NCI-H2029 (cell line): ENCODE data around the gene ZSCAN25.
"Not testable (repeated sequence)": the region's sequence is repeated elsewhere in the genome, so short reads cannot be mapped to it uniquely, and the experiment has no call there.

Source experiments
- DNase-seq: peaks from one replicate; lab custom pipeline; 2025; lab: John Stamatoyannopoulos, UW

ZSCAN25 gene

DNA sequence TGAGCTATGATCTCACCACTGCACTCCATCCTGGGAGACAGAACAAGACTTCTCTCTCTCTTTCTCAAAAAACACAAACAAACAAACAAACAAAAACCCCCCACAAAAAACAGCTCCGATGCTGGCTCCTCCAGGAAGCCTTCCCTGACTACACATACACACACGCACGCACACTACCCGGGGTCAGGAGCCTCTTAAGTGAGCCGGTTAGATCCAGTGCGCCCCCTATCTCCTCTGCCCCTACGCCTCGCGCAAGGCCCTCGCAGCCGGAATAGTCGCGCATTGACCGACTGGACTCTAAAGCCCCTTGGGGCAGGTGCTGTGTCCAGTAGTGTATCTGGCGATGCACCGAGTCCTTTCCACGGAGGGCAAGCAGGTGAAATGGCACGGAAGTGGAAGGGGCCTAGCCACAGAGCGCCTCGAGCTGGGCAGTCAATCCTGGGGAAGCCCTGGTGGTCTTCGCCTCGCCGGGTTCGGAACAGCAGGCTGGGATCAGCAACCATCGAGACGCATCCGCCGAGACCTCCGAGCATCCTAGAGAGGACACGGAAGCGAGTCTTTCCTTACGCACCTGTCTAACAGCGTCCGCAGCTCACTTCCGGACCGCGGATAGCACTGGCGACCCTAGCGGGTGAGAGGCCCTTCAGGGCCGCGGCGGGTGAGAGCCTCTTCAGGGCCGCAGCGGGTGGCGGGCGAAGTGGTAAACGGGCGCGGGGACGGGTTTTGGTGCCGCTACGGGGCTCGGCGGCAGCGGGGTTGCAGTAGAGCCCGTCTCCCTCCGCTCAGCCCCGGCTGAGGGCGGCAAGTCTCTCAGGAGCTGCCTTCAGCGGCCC, at the start of gene ZSCAN25:
Gene ZSCAN25, plus strand, starts transcription at position 588 of the 833 bp plus-strand sequence. CDS start 2,661 bp downstream, outside the sequence.
- peak; percentile 92 for DNase-seq

DNA sequence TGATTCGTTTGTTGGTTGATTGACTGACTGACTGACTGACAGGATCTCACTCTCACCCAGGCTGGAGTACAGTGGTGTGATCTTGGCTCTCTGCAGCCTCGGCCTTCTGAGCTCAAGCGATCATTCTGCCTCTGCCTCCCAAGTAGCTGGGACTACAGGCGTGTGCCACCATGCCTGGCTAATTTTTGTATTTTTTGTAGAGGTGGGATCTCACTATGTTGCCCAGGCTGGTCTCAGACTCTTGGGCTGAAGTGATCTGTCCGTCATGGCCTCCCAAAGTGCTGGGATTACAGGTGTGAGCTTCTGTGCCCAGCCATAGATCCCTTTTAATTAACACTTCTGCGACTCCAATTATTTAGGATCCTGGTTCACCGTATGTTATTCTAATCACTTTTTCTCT, 48.0 kb upstream of the ZSCAN25 start:
- not testable (repeated sequence) for DNase-seq

DNA sequence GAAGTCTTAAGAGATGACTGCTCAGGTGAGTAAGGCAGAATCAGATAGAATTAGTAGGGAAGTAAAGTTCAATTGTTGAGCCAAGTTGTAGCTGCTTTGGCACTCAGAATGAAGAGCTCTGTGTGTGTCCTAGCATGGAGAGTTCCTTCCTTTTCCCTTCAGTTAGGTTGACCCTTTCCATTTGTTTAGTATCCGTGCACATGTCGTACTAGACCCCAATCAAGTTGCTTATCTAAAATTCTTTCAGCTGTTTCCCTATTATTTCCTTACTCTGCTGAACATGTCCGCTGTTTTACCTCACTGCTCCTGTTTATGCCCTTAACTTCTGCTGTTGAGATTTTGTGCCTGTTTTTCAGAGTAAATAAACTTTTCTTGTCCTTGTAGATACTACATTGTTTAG, 45.0 kb upstream of the ZSCAN25 start:
- DNase-seq = no peak

GRCh38 chr7:99573257-99573656, 43.5 kb upstream of the ZSCAN25 start:
- no peak for DNase-seq

DNA sequence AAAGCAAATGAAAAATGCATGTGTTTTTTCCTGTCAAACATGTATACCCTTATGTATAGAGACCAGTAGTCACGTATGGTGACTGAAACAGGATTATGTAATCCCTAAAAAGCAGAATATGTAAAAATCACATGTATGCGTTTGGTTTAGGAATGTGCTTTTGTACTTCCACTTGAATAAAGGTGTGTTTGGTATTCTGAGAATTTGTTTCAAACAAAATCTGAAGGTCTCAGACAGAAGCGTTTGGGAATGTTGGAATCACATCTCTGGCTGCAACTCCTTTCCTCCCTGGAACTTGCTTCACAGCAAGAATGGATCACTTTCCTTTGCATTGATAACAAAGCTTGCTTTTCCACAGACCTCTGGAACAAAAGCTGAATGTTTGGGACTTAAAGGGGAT, 40.5 kb upstream of the ZSCAN25 start:
- DNase-seq = no peak

- no peak for DNase-seq
These were observed 37.3 kb upstream of the ZSCAN25 start for GRCh38 chr7:99579281-99579955.

- DNase-seq = no peak
These were observed 36.6 kb upstream of the ZSCAN25 start for GRCh38 chr7:99579956-99580777.

- DNase-seq = not testable (repeated sequence)
These were observed 35.9 kb upstream of the ZSCAN25 start for GRCh38 chr7:99580778-99581332.

GRCh38 chr7:99588868-99589267, 27.9 kb upstream of the ZSCAN25 start:
- DNase-seq = no peak

- DNase-seq = no peak
These were observed 21.6 kb upstream of the ZSCAN25 start for GRCh38 chr7:99594948-99595745.

GRCh38 chr7:99596408-99596955, 20.3 kb upstream of the ZSCAN25 start:
- no peak for DNase-seq

GRCh38 chr7:99597762-99598501, 18.8 kb upstream of the ZSCAN25 start, which contains the start of gene TMEM225B:
TSS of gene TMEM225B (plus strand) at chr7:99598267. CDS start at chr7:99604389, 6,122 bp downstream.
- DNase-seq = no peak

DNA sequence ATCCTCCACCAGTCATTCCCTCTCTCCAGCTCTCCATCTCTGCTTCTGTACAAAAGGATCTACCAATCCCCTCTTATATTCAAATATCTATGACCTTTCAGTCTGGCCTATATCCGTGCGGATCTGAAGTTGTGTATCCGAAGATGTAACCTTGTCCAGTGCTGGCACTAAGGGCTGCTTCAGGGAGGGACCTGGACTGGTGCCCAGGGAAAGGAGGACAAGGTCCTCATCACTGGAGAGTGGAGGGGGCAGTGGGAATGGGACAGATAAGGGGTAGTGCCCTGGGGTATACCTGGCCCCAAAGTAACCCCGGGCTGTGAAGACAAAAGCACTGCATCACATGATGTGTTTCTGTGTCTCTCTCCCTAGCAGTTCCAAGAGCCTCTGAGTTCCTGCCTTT, 16.9 kb upstream of the ZSCAN25 start:
- no peak for DNase-seq

GRCh38 chr7:99601656-99602310, 15.0 kb upstream of the ZSCAN25 start:
- no peak for DNase-seq

DNA sequence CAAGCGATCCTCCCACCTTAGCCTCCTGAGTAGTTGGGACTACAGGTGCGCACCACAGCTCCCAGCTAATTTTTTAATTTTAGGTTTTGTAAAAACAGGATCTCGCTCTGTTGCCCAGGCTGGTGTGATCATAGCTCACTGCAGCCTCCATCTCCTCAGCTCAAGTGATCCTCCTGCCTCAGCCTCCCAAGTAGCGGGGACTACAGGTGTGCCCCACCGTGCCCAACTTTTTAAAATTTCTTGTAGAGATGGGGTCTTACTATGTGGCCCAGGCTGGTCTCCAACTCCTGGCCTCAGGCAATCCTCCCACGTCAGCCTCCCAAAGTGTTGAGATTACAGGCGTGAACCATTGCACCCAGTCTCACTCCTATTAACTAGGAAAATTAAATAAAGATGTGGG, 11.2 kb upstream of the ZSCAN25 start:
- DNase-seq = no peak

DNA sequence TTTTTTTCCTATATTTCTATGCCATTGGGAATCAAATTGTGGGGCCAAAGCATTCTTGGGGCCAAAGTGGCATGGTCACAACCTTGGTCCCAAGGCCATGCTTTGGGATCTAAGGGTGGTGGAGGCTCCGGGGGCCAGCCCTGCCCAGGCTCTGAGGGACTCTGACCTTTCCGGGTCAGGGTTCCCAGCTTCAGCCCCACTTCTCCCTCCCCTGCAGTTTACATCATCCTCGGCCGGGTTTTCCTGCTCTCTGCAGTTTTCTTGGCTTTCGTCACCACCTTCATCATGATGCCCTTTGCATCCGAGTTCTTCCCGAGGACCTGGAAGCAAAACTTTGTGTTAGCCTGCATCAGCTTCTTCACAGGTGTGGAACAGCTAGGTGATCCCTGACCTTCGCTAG, 10.2 kb upstream of the ZSCAN25 start:
- no peak for DNase-seq

GRCh38 chr7:99607548-99607947, 9.2 kb upstream of the ZSCAN25 start:
- no peak for DNase-seq

GRCh38 chr7:99614495-99614894, 2.3 kb upstream of the ZSCAN25 start:
- DNase-seq = no peak

DNA sequence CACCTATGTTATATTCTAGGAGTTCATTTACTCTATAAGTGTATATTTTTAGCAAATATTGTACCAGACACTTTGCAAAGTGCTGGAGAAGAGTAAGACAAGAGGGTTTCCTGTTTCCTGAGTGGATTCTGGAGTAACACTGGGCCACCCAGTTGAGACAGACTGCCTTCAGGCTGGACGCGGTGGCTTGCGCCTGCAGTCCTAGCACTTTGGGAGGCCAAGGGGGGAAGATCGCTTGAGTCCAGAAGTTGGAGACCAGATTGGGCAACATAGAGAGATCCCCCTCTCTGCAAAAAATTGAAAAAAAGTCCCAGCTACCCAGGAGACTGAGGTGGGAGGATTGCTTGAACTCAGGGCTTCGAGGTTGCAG, 772 bp upstream of the ZSCAN25 start:
- no peak for DNase-seq
